ENCODE data around the gene CCPG1.
A peak's percentile ranks its signal among the peaks of the same experiment; 100 is the strongest.

CCPG1 gene

DNA sequence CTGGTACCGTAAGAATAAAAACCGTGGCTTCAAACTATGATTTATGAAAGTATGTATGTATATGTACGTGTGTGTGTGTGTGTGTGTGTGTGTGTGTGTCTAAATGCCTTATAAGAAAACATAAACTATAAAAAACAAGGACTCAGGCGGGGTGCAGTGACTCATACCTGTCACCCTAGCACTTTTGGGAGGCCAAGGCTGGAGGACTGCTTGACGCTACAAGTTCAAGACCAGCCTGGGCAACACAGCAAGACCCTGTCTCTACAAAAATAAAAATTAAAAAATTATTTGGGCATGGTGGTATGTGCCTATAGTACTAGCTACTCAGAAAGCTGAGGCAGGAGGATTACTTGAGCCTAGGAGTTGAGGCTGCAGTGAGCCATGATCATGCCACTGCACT lies 29.1 kb downstream of the CCPG1 start:
- no peak for DNase-seq

DNA sequence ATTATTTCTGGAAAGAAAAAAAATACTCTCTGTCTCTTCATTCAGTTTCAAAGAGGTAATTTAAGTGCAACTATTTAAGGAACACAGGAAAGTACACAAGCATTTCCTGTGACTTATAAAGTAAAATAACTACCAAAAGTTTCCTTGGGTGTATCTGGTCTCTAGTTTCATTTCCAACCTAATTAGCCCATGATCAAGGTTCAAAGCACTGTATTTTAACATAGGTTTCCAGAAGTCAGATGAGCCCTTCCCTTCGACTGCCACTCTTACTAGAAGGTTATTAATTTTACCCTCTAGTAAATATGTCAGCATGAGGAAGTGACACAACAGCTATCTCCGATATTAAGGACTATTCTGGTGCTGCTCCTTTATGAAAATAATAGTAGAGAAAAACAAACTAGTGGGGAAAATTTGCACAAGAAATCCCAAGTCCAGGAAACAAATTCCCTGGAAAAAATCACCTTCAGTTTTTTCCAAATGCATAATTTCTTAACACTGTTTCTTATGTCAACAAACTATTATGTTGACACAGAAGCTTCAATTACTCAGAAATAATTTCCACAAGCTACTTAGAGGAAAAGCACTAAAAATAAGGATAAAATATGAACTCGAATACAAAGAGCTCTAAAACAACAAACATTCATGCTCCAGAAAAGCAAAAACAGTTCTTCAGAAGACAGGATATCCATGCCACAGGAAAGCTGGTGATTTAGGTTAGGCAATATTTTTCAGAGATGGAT lies 35.3 kb downstream of the CCPG1 start:
- no peak for DNase-seq

GRCh38 chr15:55366981-55367380 lies 41.2 kb downstream of the CCPG1 start:
- DNase-seq = no peak

DNA sequence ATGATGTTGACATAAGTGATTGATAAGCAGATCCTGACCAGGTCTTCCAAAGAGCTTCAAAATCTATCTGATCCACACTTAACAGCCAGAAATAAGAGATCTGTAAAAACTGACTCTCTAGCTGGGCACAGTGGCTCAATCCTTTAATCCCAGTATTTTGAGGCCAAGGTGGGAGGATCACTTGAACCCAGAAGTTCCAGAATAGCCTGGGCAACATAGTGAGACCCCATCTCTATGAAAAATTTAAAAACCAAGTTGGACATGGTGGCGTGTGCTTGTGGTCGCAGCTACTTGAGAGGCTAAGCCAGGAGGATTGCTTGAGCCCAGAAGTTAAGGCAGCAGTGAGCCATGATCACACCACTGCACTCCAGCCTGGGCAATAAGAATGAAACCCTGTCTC lies 45.5 kb downstream of the CCPG1 start:
- no peak for DNase-seq

DNA sequence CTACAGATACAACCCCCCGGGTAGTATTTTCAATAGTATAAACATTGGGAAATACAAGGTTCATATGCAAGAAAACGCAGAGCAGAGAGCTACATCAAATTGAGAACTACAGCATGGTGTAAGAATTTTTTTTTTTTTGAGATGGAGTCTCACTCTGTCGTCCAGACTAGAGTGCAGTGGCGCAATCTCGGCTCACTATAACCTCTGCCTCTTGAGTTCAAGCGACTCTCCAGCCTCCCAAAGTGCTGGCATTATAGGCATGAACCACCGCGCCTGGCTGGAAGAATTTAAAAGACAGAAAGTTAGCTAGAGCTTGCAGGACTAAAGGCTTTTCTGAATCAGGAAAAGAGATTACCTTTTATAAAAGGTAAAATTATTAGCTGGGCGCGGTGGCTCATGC lies 47.1 kb downstream of the CCPG1 start:
- no peak for DNase-seq

- no peak for DNase-seq
Observed at GRCh38 chr15:55360256-55360655, 47.9 kb downstream of the CCPG1 start.

GRCh38 chr15:55358471-55358870 lies 49.7 kb downstream of the CCPG1 start:
- DNase-seq = no peak

- DNase-seq = peak; percentile 69
Observed at GRCh38 chr15:55357774-55358173, 50.4 kb downstream of the CCPG1 start.

GRCh38 chr15:55356985-55357585 lies 51.1 kb downstream of the CCPG1 start:
- no peak for DNase-seq

GRCh38 chr15:55353025-55353424 lies 55.1 kb downstream of the CCPG1 start:
- DNase-seq = no peak

GRCh38 chr15:55349282-55349681 lies 58.9 kb downstream of the CCPG1 start:
- no peak for DNase-seq

- no peak for DNase-seq
Observed at GRCh38 chr15:55348281-55348778, 59.8 kb downstream of the CCPG1 start.

DNA sequence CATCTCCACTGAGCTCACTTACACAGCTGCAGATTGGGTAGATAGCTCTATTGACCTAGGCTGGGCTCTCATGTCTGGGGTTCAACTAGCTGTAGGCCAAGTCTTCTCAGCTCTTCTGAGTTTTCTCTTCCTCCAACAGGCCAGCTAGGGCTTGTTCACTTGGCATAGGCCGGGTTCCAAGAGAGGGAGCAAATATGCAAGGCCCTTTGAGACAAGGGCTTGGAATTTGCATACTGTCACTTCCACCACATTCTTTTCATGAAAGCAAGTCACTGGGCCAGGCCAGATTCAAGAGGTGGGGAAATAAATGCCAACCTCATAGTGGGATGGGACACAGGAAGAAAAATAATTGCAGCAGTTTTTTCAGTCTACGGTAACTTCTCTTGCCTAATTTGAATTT lies 64.0 kb downstream of the CCPG1 start:
- DNase-seq = no peak

DNA sequence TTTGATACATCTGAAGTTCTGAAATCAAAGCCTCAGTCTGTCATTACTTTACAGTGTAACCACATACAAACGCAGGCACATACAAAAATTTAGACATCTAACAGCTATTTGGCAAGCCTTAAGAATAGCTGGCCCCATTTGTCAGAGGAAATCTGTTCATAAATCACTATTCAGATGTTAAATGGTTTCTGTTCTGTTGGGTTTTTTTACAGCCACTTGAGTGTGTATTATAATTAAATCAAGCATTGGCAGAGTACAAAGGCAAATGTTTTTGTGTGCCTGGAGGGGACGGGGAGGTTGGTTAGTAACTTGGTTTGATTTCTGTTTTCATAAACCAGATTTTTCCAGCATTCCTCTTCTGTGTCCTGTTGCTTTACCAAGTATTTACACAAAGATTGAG lies 65.0 kb downstream of the CCPG1 start:
- DNase-seq = no peak

GRCh38 chr15:55337160-55337559 lies 71.0 kb downstream of the CCPG1 start:
- DNase-seq = no peak

GRCh38 chr15:55334997-55335396 lies 73.2 kb downstream of the CCPG1 start:
- DNase-seq = no peak

- no peak for DNase-seq
Observed at GRCh38 chr15:55334371-55334770, 73.8 kb downstream of the CCPG1 start.

- no peak for DNase-seq
Observed at GRCh38 chr15:55327387-55327786, 80.8 kb downstream of the CCPG1 start.

GRCh38 chr15:55322467-55322866 lies 85.7 kb downstream of the CCPG1 start:
- DNase-seq = no peak

- DNase-seq = no peak
Observed at GRCh38 chr15:55320963-55321362, 87.2 kb downstream of the CCPG1 start.

GRCh38 chr15:55320238-55320550 lies 88.0 kb downstream of the CCPG1 start:
- no peak for DNase-seq

GRCh38 chr15:55319537-55320237 lies 88.5 kb downstream of the CCPG1 start:
- DNase-seq = no peak

- DNase-seq = peak; percentile 91
Observed at GRCh38 chr15:55318588-55319494, 89.3 kb downstream of the CCPG1 start, which contains the start of the genes PIGB and PIGBOS1. Gene PIGB, plus strand, starts transcription at chr15:55319222. Its CDS starts 29 bp downstream, at chr15:55319251. Gene PIGBOS1, minus strand, starts transcription at chr15:55319123. Its CDS starts 1,331 bp downstream, at chr15:55317792.

All from NCI-H82 (cell line).